OCI-LY3 (cell line): ENCODE measurements around the gene TCERG1L.

Source experiments
- H2AFZ ChIP-seq: fragments of 200-600, 300-600 bp; shearing (Covaris generic); 2 replicates; pipeline ENCODE4 v1.6.0; 2014; ENCODE audit warnings: antibody characterized with exemption, low read depth, low read length
- H3K27ac ChIP-seq: fragments of 200-600, 300-600 bp; sonication (generic); 2 replicates; pipeline ENCODE4 v1.5.1; 2014; ENCODE audit warnings: mild to moderate bottlenecking, low read length, moderate library complexity, mixed read lengths
- H3K27me3 ChIP-seq: fragments of 200-600, 300-600 bp; sonication (generic); 2 replicates; pipeline ENCODE4 v1.6.1; 2014; ENCODE audit warnings: low read depth, low read length, mixed read lengths
- H3K36me3 ChIP-seq: fragments of 200-600, 300-600 bp; sonication (generic); replicated peaks from 2 replicates; pipeline ENCODE3; 2014; ENCODE audit warnings: low read depth, low read length, mixed read lengths
- H3K4me1 ChIP-seq: fragments of 300-600, 200-600 bp; sonication (generic); 2 replicates; pipeline ENCODE4 v1.6.1; 2014; ENCODE audit warnings: low read length, mixed read lengths
- H3K4me2 ChIP-seq: fragments of 200-600, 300-600 bp; sonication (generic); 2 replicates; pipeline ENCODE4 v1.6.1; 2014; ENCODE audit warnings: low read length, mixed read lengths
- H3K4me3 ChIP-seq: fragments of 300-600, 200-600 bp; sonication (generic); 2 replicates; pipeline ENCODE4 v1.5.1; 2014; ENCODE audit warnings: antibody characterized with exemption, mild to moderate bottlenecking, low read length, moderate library complexity
- H3K79me2 ChIP-seq: fragments of 300-600, 200-600 bp; shearing (Covaris generic); 2 replicates; pipeline ENCODE4 v1.6.1; 2014; ENCODE audit warnings: mild to moderate bottlenecking, low read length, mixed read lengths
- H3K9ac ChIP-seq: fragments of 300-600, 200-600 bp; shearing (Covaris generic); 2 replicates; pipeline ENCODE4 v1.6.0; 2014; ENCODE audit warnings: mild to moderate bottlenecking, low read length, moderate library complexity
- H3K9me3 ChIP-seq: fragments of 200-600, 300-600 bp; shearing (Covaris generic); 2 replicates; pipeline ENCODE4 v1.6.1; 2014; ENCODE audit warnings: low read length, mixed read lengths; ENCODE audit not compliant: insufficient read depth
- H4K20me1 ChIP-seq: fragments of 200-600, 300-600 bp; sonication (generic); 2 replicates; pipeline ENCODE4 v1.6.1; 2016; ENCODE audit warnings: low read length, mixed read lengths; ENCODE audit not compliant: insufficient read depth
- CTCF ChIP-seq: fragments of 200-600, 300-600 bp; sonication (generic); IDR thresholded peaks from 2 replicates; pipeline ENCODE4 v1.5.1; 2014; ENCODE audit warnings: antibody characterized with exemption, low read length, low read depth
- EZH2phosphoT487 ChIP-seq: fragments of 200-600 bp; shearing (Covaris generic); IDR thresholded peaks from 2 replicates; pipeline ENCODE4 v1.6.1; 2018; ENCODE audit warnings: antibody characterized with exemption, mixed run types, low read depth

Gene TCERG1L

GRCh38 chr10:131056091-131056579 lies 255.4 kb downstream of the TCERG1L start:
- H3K27me3 ChIP-seq = no peaks in the 10 kb centered on the region
- no peak overlapping the region for H3K27ac ChIP-seq
- H3K4me1 ChIP-seq = no peaks in the 10 kb centered on the region
- no peak overlapping the region for H2AFZ ChIP-seq
- H3K4me3 ChIP-seq = no peak overlapping the region
- TF ChIP-seq CTCF = no peak
- no peak for TF ChIP-seq EZH2phosphoT487
- no peak overlapping the region for H3K9ac ChIP-seq
- H3K79me2 ChIP-seq = no peaks in the 10 kb centered on the region
- no peaks in the 10 kb centered on the region for H3K36me3 ChIP-seq
- no peak overlapping the region for H3K4me2 ChIP-seq
- no peaks in the 10 kb centered on the region for H4K20me1 ChIP-seq
- no peaks in the 10 kb centered on the region for H3K9me3 ChIP-seq

GRCh38 chr10:131055437-131055836 lies 256.1 kb downstream of the TCERG1L start:
- TF ChIP-seq EZH2phosphoT487 = no peak
- Histone ChIP-seq H3K36me3 (no peaks in the 10 kb centered on the region), H3K79me2 (no peaks in the 10 kb centered on the region), H4K20me1 (no peaks in the 10 kb centered on the region), H3K9me3 (no peaks in the 10 kb centered on the region), H3K4me1 (no peaks in the 10 kb centered on the region), H3K27me3 (no peaks in the 10 kb centered on the region), H2AFZ (no peak overlapping the region), H3K4me2 (no peak overlapping the region), H3K4me3 (no peak overlapping the region), H3K27ac (no peak overlapping the region), H3K9ac (no peak overlapping the region)

- no peak overlapping the region for H3K4me3 ChIP-seq
- H3K9me3 ChIP-seq = no peaks in the 10 kb centered on the region
- no peaks in the 10 kb centered on the region for H3K79me2 ChIP-seq
- TF ChIP-seq EZH2phosphoT487 (no peak), CTCF (no peak)
- no peaks in the 10 kb centered on the region for H3K36me3 ChIP-seq
- no peak overlapping the region for H3K4me2 ChIP-seq
- no peak overlapping the region for H3K9ac ChIP-seq
- no peak overlapping the region for H2AFZ ChIP-seq
- no peaks in the 10 kb centered on the region for H4K20me1 ChIP-seq
- no peaks in the 10 kb centered on the region for H3K27me3 ChIP-seq
- no peaks in the 10 kb centered on the region for H3K4me1 ChIP-seq
- H3K27ac ChIP-seq = no peak overlapping the region
Observed at GRCh38 chr10:131053192-131053591, 258.3 kb downstream of the TCERG1L start.

GRCh38 chr10:131050162-131050766 lies 261.3 kb downstream of the TCERG1L start:
- Histone ChIP-seq H3K27ac (no peak overlapping the region), H3K9ac (no peak overlapping the region), H3K4me3 (no peak overlapping the region), H2AFZ (no peak overlapping the region), H3K9me3 (no peaks in the 10 kb centered on the region), H4K20me1 (no peaks in the 10 kb centered on the region), H3K4me1 (no peaks in the 10 kb centered on the region), H3K36me3 (no peaks in the 10 kb centered on the region), H3K79me2 (no peaks in the 10 kb centered on the region), H3K27me3 (no peaks in the 10 kb centered on the region), H3K4me2 (no peak overlapping the region)
- no peak for TF ChIP-seq EZH2phosphoT487
- TF ChIP-seq CTCF = no peak
